GM13977 (cell line): ENCODE results near the gene SERINC4.
"Not testable (repeated sequence)": the region's sequence is repeated elsewhere in the genome, so short reads cannot be mapped to it uniquely, and the experiment has no call there.

Experiments used
- DNase-seq: peaks from one replicate; pipeline ENCODE4 v3.0.0; 2012; ENCODE audit warnings: low spot score
- CTCF ChIP-seq: IDR thresholded peaks from 2 replicates; pipeline ENCODE4 v1.5.1; 2012; ENCODE audit warnings: mild to moderate bottlenecking, control low read depth; ENCODE audit not compliant: insufficient read depth; ENCODE audit errors: extremely low read depth, missing control alignments
- in situ Hi-C: fragments of 300-500 bp; cut with MboI; formaldehyde crosslinking; loops from one replicate; pipeline ENCODE4 v1.12.0; 2022; ENCODE audit warnings: low sequenced_read_pairs, low pct_unique_long_range_greater_than_20kb, mixed read lengths, inconsistent platforms; ENCODE audit not compliant: unreplicated experiment

Gene SERINC4

GRCh38 chr15:43826029-43826507 is 26.0 kb upstream of the SERINC4 start:
- in situ Hi-C loops: no loop called here
- no peak for DNase-seq
- TF ChIP-seq CTCF: no peak

- DNase-seq, in situ Hi-C loops: not testable (repeated sequence)
These were observed 25.3 kb upstream of the SERINC4 start for GRCh38 chr15:43825305-43825704.

GRCh38 chr15:43824302-43825246 is 24.6 kb upstream of the SERINC4 start, which contains the start of gene MFAP1:
TSS of gene MFAP1 (minus strand) at chr15:43824690. CDS start at chr15:43824569, 121 bp downstream.
- peak; percentile 92 for DNase-seq
- in situ Hi-C loops: no loop called here
- TF ChIP-seq CTCF: no peak

- DNase-seq: no peak
- in situ Hi-C loops: no loop called here
- no peak for TF ChIP-seq CTCF
These were observed 21.5 kb upstream of the SERINC4 start for GRCh38 chr15:43821505-43821904.

GRCh38 chr15:43815064-43815463 is 15.0 kb upstream of the SERINC4 start:
- DNase-seq, in situ Hi-C loops: not testable (repeated sequence)

- DNase-seq: peak; percentile 52
- in situ Hi-C loops: no loop called here
- no peak for TF ChIP-seq CTCF
These were observed 9.1 kb upstream of the SERINC4 start for GRCh38 chr15:43808960-43809678.

GRCh38 chr15:43808435-43808950 is 8.5 kb upstream of the SERINC4 start:
- TF ChIP-seq CTCF: no peak
- in situ Hi-C loops: no loop called here
- no peak for DNase-seq

GRCh38 chr15:43802676-43803075 is 2.7 kb upstream of the SERINC4 start:
- DNase-seq, in situ Hi-C loops: not testable (repeated sequence)
